ENCODE measurements around the gene AFAP1L2.

AFAP1L2 gene

GRCh38 chr10:114281461-114281860 is 122.8 kb downstream of the AFAP1L2 start:
- H3K36me3 ChIP-seq (replicated peaks; ENCODE audit: insufficient read depth, low read length): no peaks in the 10 kb centered on the region
- H3F3A ChIP-seq (ENCODE audit: insufficient read depth, low read length): no peaks in the 10 kb centered on the region
- no peak overlapping the region for H2AFZ ChIP-seq (ENCODE audit: low read length)
- no peak overlapping the region for H3K27ac ChIP-seq (ENCODE audit: low read length)
- H3K4me2 ChIP-seq (ENCODE audit: low read depth, low read length): no peak overlapping the region
- no peaks in the 10 kb centered on the region for H3K9me2 ChIP-seq (replicated peaks; ENCODE audit: insufficient read depth, low read length)
- H3K4me3 ChIP-seq (ENCODE audit: low read length): no peak overlapping the region
- no peak for DNase-seq
- H3K4me1 ChIP-seq (ENCODE audit: low read length): no peaks in the 10 kb centered on the region
- H3K27me3 ChIP-seq (replicated peaks; ENCODE audit: insufficient read depth, low read length): no peaks in the 10 kb centered on the region
- no peak overlapping the region for H3K9ac ChIP-seq (ENCODE audit: low read length)
- no peaks in the 10 kb centered on the region for H3K79me2 ChIP-seq (ENCODE audit: low read length)
- H3K9me3 ChIP-seq (replicated peaks; ENCODE audit: insufficient read depth, low read length): no peaks in the 10 kb centered on the region
- no peaks in the 10 kb centered on the region for H4K20me1 ChIP-seq (ENCODE audit: insufficient read depth, low read length)
- TF ChIP-seq EZH2phosphoT487 (IDR thresholded peaks at IDR 0.05; ENCODE audit: low read length) (no peak), CTCF (IDR thresholded peaks at IDR 0.05; ENCODE audit: low read length) (no peak), EZH2 (optimal IDR thresholded peaks at IDR 0.05; ENCODE audit: low read depth, low read length) (no peak)

GRCh38 chr10:114281006-114281405 is 123.3 kb downstream of the AFAP1L2 start:
- no peaks in the 10 kb centered on the region for H3F3A ChIP-seq (ENCODE audit: insufficient read depth, low read length)
- H3K4me3 ChIP-seq (ENCODE audit: low read length): no peak overlapping the region
- no peaks in the 10 kb centered on the region for H3K9me3 ChIP-seq (replicated peaks; ENCODE audit: insufficient read depth, low read length)
- no peak overlapping the region for H2AFZ ChIP-seq (ENCODE audit: low read length)
- H4K20me1 ChIP-seq (ENCODE audit: insufficient read depth, low read length): no peaks in the 10 kb centered on the region
- H3K79me2 ChIP-seq (ENCODE audit: low read length): no peaks in the 10 kb centered on the region
- no peaks in the 10 kb centered on the region for H3K4me1 ChIP-seq (ENCODE audit: low read length)
- TF ChIP-seq EZH2 (optimal IDR thresholded peaks at IDR 0.05; ENCODE audit: low read depth, low read length) (no peak), CTCF (IDR thresholded peaks at IDR 0.05; ENCODE audit: low read length) (no peak), EZH2phosphoT487 (IDR thresholded peaks at IDR 0.05; ENCODE audit: low read length) (no peak)
- DNase-seq: no peak
- H3K27me3 ChIP-seq (replicated peaks; ENCODE audit: insufficient read depth, low read length): no peaks in the 10 kb centered on the region
- no peak overlapping the region for H3K27ac ChIP-seq (ENCODE audit: low read length)
- no peak overlapping the region for H3K9ac ChIP-seq (ENCODE audit: low read length)
- no peaks in the 10 kb centered on the region for H3K9me2 ChIP-seq (replicated peaks; ENCODE audit: insufficient read depth, low read length)
- no peak overlapping the region for H3K4me2 ChIP-seq (ENCODE audit: low read depth, low read length)
- no peaks in the 10 kb centered on the region for H3K36me3 ChIP-seq (replicated peaks; ENCODE audit: insufficient read depth, low read length)

GRCh38 chr10:114279901-114280644 is 124.2 kb downstream of the AFAP1L2 start:
- Histone ChIP-seq H3F3A (ENCODE audit: insufficient read depth, low read length) (no peaks in the 10 kb centered on the region), H3K36me3 (replicated peaks; ENCODE audit: insufficient read depth, low read length) (no peaks in the 10 kb centered on the region), H3K27me3 (replicated peaks; ENCODE audit: insufficient read depth, low read length) (no peaks in the 10 kb centered on the region), H3K79me2 (ENCODE audit: low read length) (no peaks in the 10 kb centered on the region), H3K4me1 (ENCODE audit: low read length) (no peaks in the 10 kb centered on the region), H2AFZ (ENCODE audit: low read length) (no peak overlapping the region), H3K9me2 (replicated peaks; ENCODE audit: insufficient read depth, low read length) (no peaks in the 10 kb centered on the region), H4K20me1 (ENCODE audit: insufficient read depth, low read length) (no peaks in the 10 kb centered on the region), H3K27ac (ENCODE audit: low read length) (no peak overlapping the region), H3K9me3 (replicated peaks; ENCODE audit: insufficient read depth, low read length) (no peaks in the 10 kb centered on the region), H3K9ac (ENCODE audit: low read length) (no peak overlapping the region), H3K4me2 (ENCODE audit: low read depth, low read length) (no peak overlapping the region), H3K4me3 (ENCODE audit: low read length) (no peak overlapping the region)
- no peak for DNase-seq
- TF ChIP-seq CTCF (IDR thresholded peaks at IDR 0.05; ENCODE audit: low read length) (no peak), EZH2phosphoT487 (IDR thresholded peaks at IDR 0.05; ENCODE audit: low read length) (no peak), EZH2 (optimal IDR thresholded peaks at IDR 0.05; ENCODE audit: low read depth, low read length) (no peak)
